NCI-H1048 (cell line): Measurements from ENCODE around the gene BCAS2.

Experiments
- DNase-seq: peaks from one replicate; lab custom pipeline; 2025; lab: John Stamatoyannopoulos, UW

BCAS2 gene

GRCh38 chr1:114558544-114558943 lies 22.9 kb downstream of the BCAS2 start:
- no peak for DNase-seq

DNA sequence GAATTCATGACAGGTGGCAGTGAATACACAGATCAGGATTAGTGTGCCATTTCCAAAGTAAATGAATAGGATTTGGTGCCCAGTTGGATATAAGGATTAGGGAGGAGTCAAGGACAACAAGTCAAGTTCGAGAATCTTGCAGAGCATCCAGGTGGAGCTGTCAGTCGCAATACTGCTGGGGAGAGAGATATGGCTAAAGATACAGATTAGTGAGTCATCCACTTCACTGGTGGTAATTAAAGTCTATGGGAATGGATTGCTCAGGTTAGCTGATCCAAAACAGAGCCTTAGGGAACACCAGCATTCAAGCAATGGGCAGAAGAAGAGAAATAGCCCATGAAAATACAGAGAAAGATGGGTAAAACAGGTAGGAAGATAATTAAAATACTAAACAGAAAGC lies 26.8 kb downstream of the BCAS2 start:
- no peak for DNase-seq

DNA sequence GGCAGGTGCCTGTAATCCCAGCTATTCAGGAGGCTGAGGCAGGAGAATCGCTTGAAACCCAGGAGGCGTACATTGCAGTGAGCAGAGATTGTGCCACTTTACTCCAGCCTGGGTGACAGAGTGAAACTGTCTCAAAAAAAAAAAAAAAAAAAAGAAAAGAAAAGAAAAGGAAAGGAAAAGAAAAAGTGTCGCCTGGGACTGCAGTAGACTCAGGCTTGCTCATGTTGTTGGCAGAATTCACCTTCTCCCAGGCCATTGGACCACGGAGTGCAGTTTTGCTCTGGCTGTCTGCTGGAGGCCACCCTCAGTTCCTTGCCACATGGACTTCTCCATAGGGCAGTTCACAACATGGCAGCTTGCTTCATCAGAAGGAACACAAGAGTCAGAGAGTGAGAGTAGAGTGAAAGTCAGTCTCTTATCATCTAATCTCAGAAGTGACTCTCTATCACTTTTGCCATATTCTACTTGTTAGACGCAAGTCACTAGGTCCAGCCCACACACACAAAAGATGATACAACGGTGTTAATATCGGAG lies 29.2 kb downstream of the BCAS2 start:
- DNase-seq, result no peak

DNA sequence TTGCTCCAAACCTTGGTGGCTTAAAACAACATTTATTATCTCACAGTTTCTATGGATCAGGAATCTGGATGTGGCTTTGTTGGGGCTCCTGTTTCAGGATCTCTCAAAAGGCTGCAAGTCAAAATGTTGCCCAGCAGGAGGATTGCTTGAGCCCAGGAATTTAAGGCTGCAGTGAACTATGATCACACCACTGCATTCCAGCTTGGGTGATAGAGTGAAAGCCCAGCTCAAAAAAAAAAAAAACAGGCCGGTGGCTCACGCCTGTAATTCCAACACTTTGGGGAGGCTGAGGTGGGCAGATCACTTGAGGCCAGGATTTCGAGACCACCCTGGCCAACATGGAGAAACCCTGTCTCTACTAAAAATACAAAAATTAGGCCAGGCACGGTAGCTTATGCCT lies 30.0 kb downstream of the BCAS2 start:
- DNase-seq, result no peak

GRCh38 chr1:114550336-114550735 lies 31.1 kb downstream of the BCAS2 start:
- DNase-seq, result no peak

GRCh38 chr1:114549137-114549536 lies 32.3 kb downstream of the BCAS2 start:
- no peak for DNase-seq

GRCh38 chr1:114547076-114547475 lies 34.3 kb downstream of the BCAS2 start:
- DNase-seq, result no peak

DNA sequence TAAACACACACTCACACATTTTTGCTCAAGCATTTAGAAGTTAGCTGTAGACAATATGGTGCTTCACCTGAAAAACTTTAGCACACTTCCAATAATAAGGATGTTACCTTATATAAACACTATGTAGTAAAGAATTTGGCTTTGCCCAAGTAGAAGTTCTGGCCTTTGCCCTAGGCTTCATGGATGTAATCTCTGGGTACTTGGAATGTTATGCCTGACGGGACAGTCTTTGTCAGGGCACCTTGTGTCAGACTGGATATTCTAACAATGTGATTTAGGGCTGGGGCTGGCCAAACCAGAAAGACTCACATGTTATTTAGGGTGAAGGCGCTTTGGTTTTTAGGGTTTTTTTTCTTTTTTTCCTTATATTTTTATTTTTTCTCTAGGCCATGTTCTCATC lies 35.6 kb downstream of the BCAS2 start:
- no peak for DNase-seq

GRCh38 chr1:114545315-114545714 lies 36.1 kb downstream of the BCAS2 start:
- no peak for DNase-seq

- no peak for DNase-seq
These were observed 40.6 kb downstream of the BCAS2 start for GRCh38 chr1:114540821-114541220.

- no peak for DNase-seq
These were observed 41.1 kb downstream of the BCAS2 start for GRCh38 chr1:114540272-114540671.

GRCh38 chr1:114536043-114536442 lies 45.4 kb downstream of the BCAS2 start:
- DNase-seq, result no peak

- DNase-seq, result no peak
These were observed 46.0 kb downstream of the BCAS2 start for GRCh38 chr1:114535401-114535800.

DNA sequence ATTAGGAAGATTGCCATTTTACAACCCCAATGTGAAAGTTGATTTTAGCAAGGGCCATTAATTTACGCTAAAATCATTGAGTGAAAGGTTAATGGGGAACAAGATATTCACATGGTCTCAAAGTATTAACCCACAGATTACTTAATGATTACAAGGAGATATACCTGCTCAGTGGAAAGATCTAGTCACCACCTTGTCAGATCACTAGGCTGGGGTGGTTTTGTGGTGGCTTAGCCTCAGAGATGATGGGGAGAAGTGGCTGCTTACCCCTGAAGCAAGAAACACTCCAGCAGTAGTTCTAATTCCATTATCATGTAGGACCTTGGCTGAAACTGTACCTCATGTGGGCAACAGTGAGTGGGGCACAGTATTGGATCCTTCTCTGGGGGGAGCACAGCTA lies 50.3 kb downstream of the BCAS2 start:
- no peak for DNase-seq

DNA sequence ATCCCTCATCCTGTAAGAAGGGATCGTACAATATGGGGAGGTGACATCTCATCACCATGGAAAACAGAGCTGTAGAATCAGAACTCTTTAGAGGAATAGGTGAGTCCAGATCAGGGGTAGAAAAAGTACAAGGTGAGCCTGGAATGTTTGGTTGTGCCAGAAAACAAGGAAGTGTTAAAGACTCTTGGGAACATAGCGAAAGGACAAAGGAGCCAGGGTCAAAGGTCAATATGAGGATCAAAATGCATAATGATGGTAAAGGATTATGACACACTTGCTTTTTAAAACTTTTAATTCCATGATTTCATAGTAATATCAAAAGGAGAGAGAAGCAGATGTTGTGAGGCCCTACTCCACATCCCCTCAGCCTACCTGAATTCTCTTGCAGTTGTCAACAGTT lies 51.2 kb downstream of the BCAS2 start:
- DNase-seq, result no peak

DNA sequence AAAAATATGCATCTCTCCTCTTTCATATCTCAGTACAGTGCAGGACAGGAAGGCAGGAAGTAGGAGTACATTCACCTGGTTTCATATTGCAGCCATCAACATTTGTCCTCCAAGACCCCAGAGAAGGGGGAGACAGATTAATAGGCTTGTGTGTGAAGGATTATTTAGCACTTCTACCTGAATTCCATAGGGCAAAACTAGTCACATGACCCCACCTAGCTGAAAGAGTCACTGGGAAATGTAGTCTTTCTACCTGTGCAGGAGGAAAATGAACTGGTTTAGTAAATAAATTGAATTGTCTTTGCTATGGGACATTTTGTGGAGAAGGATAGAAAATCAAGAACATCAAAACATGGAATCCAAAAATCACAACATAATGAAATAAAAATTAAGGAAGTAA lies 56.5 kb downstream of the BCAS2 start:
- DNase-seq, result no peak

DNA sequence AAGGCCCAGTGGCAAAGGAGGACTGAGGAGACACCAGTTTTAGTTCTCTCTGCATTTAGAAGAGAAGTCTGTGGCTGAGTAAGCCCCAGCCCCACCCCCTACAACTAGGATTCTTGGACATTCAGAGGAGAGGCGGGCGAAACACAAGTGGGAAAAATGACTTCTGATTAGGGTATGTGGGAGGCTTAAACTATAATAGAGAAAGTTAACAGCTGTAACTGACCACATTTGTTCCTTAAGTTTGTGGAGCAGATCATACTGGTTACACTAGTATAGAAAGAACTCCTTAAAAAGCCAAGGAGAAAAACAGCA lies 59.2 kb downstream of the BCAS2 start:
- no peak for DNase-seq

- DNase-seq, result no peak
These were observed 59.8 kb downstream of the BCAS2 start for GRCh38 chr1:114521396-114522263.
